ENCODE data around the gene GOSR2. TPM values are rescaled to one million over a fixed set of nuclear protein-coding genes. Genes with fewer than 3 reads are reported as not detected.
A peak's percentile ranks its signal among the peaks of the same experiment; 100 is the strongest.

Gene GOSR2
- total RNA-seq: 10 to 100 TPM; 49.5 to 49.8 TPM
- long read RNA-seq, transcript GOSR2-232 (6 exons, 3,964 nt): major isoform, 22 of 47 reads
- long read RNA-seq, transcript GOSR2-240 (5 exons, 3,059 nt): minor isoform, 9 of 47 reads
- long read RNA-seq, partial matches to known transcripts: 1 of 47 reads
- long read RNA-seq, other reads (novel, unspliced or antisense): 1 of 47 reads

GRCh38 chr17:46922804-46923635 is at the start of gene GOSR2:
TSS of gene GOSR2 (plus strand) at chr17:46923160. CDS start at chr17:46923193, 33 bp downstream.
- peak; percentile 98 for ATAC-seq
- intact Hi-C loops (cut with DNase I, micrococcal nuclease): no loop called here
- DNase-seq: peak; percentile 89 to 93

- ATAC-seq: no peak
Measured at GRCh38 chr17:46873941-46874645, 48.9 kb upstream of the GOSR2 start.

GRCh38 chr17:46874906-46875305 is 48.1 kb upstream of the GOSR2 start:
- ATAC-seq: no peak
- DNase-seq: no peak
- intact Hi-C loops (cut with DNase I, micrococcal nuclease): no loop called here

More at GRCh38 chr17:46873941-46874645, 48.9 kb upstream of the GOSR2 start:
- no peak for DNase-seq
- intact Hi-C loops (cut with DNase I, micrococcal nuclease): no loop called here

GRCh38 chr17:46875849-46876352 is 47.1 kb upstream of the GOSR2 start:
- DNase-seq (no peak), ATAC-seq (peak; percentile 22)
- intact Hi-C loops (cut with DNase I, micrococcal nuclease): no loop called here

GRCh38 chr17:46876353-46876887 is 46.5 kb upstream of the GOSR2 start:
- intact Hi-C loops (cut with DNase I, micrococcal nuclease): no loop called here
- ATAC-seq (peak; percentile 100), DNase-seq (peak; percentile 51 to 77)

- ATAC-seq: no peak
- no peak for DNase-seq
- intact Hi-C loops (cut with DNase I, micrococcal nuclease): no loop called here
Measured at GRCh38 chr17:46876926-46877325, 46.0 kb upstream of the GOSR2 start.

GRCh38 chr17:46877466-46877865 is 45.5 kb upstream of the GOSR2 start:
- intact Hi-C loops (cut with DNase I, micrococcal nuclease): no loop called here
- ATAC-seq (no peak), DNase-seq (no peak)

- ATAC-seq: no peak
- peak in 1 of 2 donors; percentile 36 for DNase-seq
- intact Hi-C loops (cut with DNase I, micrococcal nuclease): no loop called here
Measured at GRCh38 chr17:46878055-46878454, 44.9 kb upstream of the GOSR2 start.

GRCh38 chr17:46879101-46879500 is 43.9 kb upstream of the GOSR2 start:
- DNase-seq (no peak), ATAC-seq (no peak)
- intact Hi-C loops (cut with DNase I, micrococcal nuclease): no loop called here

GRCh38 chr17:46881015-46881414 is 41.9 kb upstream of the GOSR2 start:
- no peak for ATAC-seq
- no peak for DNase-seq
- intact Hi-C loops (cut with DNase I, micrococcal nuclease): no loop called here

GRCh38 chr17:46882666-46883065 is 40.3 kb upstream of the GOSR2 start:
- ATAC-seq (no peak), DNase-seq (no peak)
- intact Hi-C loops (cut with DNase I, micrococcal nuclease): no loop called here

- DNase-seq (no peak), ATAC-seq (no peak)
- intact Hi-C loops (cut with DNase I, micrococcal nuclease): no loop called here
Measured at GRCh38 chr17:46883871-46884520, 39.0 kb upstream of the GOSR2 start.

GRCh38 chr17:46884552-46884951 is 38.4 kb upstream of the GOSR2 start:
- intact Hi-C loops (cut with DNase I, micrococcal nuclease): no loop called here
- DNase-seq (no peak), ATAC-seq (no peak)

GRCh38 chr17:46885415-46886309 is 37.3 kb upstream of the GOSR2 start:
- no peak for ATAC-seq
- intact Hi-C loops (cut with DNase I, micrococcal nuclease): no loop called here

GRCh38 chr17:46886310-46886663 is 36.7 kb upstream of the GOSR2 start:
- no peak for ATAC-seq
- intact Hi-C loops (cut with DNase I, micrococcal nuclease): no loop called here

More at GRCh38 chr17:46885415-46886309, 37.3 kb upstream of the GOSR2 start:
- no peak for DNase-seq

GRCh38 chr17:46887717-46888116 is 35.2 kb upstream of the GOSR2 start:
- ATAC-seq (no peak), DNase-seq (no peak)
- intact Hi-C loops (cut with DNase I, micrococcal nuclease): no loop called here

More at GRCh38 chr17:46886310-46886663, 36.7 kb upstream of the GOSR2 start:
- no peak for DNase-seq

GRCh38 chr17:46888727-46889126 is 34.2 kb upstream of the GOSR2 start:
- no peak for ATAC-seq
- no peak for DNase-seq
- intact Hi-C loops (cut with DNase I, micrococcal nuclease): no loop called here

- no peak for DNase-seq
- intact Hi-C loops (cut with DNase I, micrococcal nuclease): no loop called here
- no peak for ATAC-seq
Measured at GRCh38 chr17:46889519-46889918, 33.4 kb upstream of the GOSR2 start.

Measured in left colon (tissue), 2 donors.